Naive B cell (primary cell): Measurements from ENCODE around the gene CAMK2G. TPM values are rescaled to one million over a fixed set of nuclear protein-coding genes. Genes with fewer than 3 reads are reported as not detected.

Experiments used
- ATAC-seq, 2 donors: fragments of 150-1000 bp; cut with Tn5 transposase; 2 replicates each; pipeline ENCODE4 v1.10.0; 2021; ENCODE audit warnings: low read depth in 2 of 2, mild to moderate bottlenecking in 2 of 2, moderate library complexity in 2 of 2
- DNase-seq: peaks from one replicate; pipeline ENCODE4 v3.0.0; 2022
- H3K27ac Mint-ChIP-seq, 6 donors: one replicate each; pipeline ENCODE4 v1.8.0; 2020 to 2022; ENCODE audit warnings: mild to moderate bottlenecking in 6 of 6, mixed read lengths in 6 of 6, moderate library complexity in 5 of 6, inconsistent platforms in 2 of 6
- H3K27me3 Mint-ChIP-seq, 3 donors: one replicate each; pipeline ENCODE4 v1.8.0; 2021 to 2022; ENCODE audit warnings: mixed read lengths in 3 of 3, mild to moderate bottlenecking in 1 of 3
- H3K36me3 Mint-ChIP-seq, 2 donors: one replicate each; pipeline ENCODE4 v1.8.0; 2020 to 2022; ENCODE audit warnings: mixed read lengths in 2 of 2, inconsistent platforms in 1 of 2, mild to moderate bottlenecking in 1 of 2
- H3K4me1 Mint-ChIP-seq, 3 donors: one replicate each; pipeline ENCODE4 v1.8.0; 2020 to 2022; ENCODE audit warnings: mixed read lengths in 3 of 3, inconsistent platforms in 1 of 3, mild to moderate bottlenecking in 1 of 3, moderate library complexity in 1 of 3
- H3K4me3 Mint-ChIP-seq, 8 donors: one replicate each; pipeline ENCODE4 v1.8.0; 2020 to 2022; ENCODE audit warnings: mild to moderate bottlenecking in 8 of 8, mixed read lengths in 8 of 8, moderate library complexity in 8 of 8, inconsistent platforms in 2 of 8
- H3K9me3 Mint-ChIP-seq, 7 donors: one replicate each; pipeline ENCODE4 v1.8.0; 2020 to 2022; ENCODE audit warnings: mixed read lengths in 7 of 7, mild to moderate bottlenecking in 5 of 7, inconsistent platforms in 2 of 7, moderate library complexity in 1 of 7
- polyA plus RNA-seq, 6 donors: library from polyadenylated mRNA; unstranded; fragments of 300-500 nt; fragmentation: Illumina TruSeq; gene quantifications; one replicate each; pipeline ENCODE4 v1.2.3, GENCODE V29; 2021; ENCODE audit warnings: low read depth in 6 of 6

Gene CAMK2G
- polyA plus RNA-seq, 6 donors from 2014 or later: 1.7 to 5.1 (median 3.6) TPM

DNA sequence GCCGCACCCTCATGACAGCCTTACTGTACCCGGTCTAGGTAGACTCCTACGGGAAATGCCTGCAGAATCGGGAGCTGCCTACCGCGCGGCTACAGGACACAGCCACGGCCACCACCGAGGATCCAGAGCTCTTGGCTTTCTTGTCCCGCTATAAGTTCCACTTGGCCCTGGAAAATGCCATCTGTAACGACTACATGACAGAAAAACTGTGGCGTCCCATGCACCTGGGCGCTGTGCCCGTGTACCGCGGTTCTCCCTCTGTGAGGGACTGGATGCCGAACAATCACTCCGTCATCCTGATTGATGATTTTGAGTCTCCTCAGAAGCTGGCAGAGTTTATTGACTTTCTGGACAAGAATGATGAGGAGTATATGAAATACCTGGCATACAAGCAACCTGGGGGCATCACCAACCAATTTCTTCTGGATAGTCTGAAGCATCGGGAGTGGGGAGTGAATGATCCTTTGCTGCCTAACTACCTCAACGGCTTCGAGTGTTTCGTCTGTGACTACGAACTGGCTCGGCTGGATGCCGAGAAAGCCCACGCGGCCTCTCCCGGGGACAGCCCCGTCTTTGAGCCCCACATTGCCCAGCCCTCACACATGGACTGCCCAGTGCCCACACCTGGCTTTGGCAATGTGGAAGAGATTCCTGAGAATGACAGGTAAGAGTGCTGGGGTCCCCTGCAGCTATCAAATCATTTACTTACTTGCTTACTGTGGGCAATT lies 101.0 kb downstream of the CAMK2G start:
- Mint-ChIP-seq H3K27me3 (no peaks in the 10 kb centered on the region), H3K27ac (peak overlapping the region; percentile 14 to 96 (median 92)), H3K9me3 (no peaks in the 10 kb centered on the region), H3K4me3 (peak overlapping the region; percentile 90 to 99 (median 94)), H3K4me1 (peaks cover 38 to 62% (median 52%) of the 10 kb centered on the region in 3 donors), H3K36me3 (peaks cover 0 to 5% of the 10 kb centered on the region in 2 donors)
- DNase-seq (no peak), ATAC-seq (no peak)

DNA sequence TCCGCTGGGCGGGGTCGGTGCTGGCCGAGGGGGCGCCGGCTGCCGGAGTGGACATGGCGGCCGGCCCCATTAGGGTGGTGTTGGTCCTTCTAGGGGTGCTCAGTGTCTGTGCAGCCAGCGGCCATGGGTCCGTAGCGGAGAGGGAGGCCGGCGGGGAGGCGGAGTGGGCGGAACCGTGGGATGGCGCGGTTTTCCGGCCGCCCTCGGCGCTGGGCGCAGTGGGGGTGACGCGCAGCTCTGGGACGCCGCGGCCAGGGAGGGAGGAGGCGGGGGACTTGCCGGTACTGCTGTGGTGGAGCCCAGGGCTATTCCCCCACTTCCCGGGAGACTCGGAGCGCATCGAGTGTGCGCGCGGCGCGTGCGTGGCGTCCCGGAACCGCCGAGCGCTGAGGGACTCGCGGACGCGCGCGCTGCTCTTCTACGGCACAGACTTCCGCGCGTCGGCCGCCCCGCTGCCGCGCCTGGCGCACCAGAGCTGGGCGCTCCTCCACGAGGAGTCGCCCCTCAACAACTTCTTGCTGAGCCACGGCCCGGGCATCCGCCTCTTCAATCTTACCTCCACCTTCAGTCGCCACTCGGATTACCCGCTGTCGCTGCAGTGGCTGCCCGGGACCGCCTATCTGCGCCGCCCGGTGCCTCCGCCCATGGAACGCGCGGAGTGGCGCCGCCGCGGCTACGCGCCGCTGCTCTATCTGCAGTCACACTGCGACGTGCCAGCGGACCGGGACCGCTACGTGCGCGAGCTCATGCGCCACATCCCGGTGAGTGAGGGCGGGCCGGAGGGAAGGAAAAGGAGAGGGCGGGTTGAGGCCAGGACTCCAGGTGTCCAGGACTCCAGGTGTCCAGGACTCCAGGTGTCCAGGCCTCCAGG lies 101.8 kb downstream of the CAMK2G start:
- peak overlapping the region; percentile 89 to 96 (median 94) for H3K27ac Mint-ChIP-seq
- H3K4me1 Mint-ChIP-seq: peaks cover 38 to 64% (median 55%) of the 10 kb centered on the region in 3 donors

GRCh38 chr10:73771722-73772280 lies 102.6 kb downstream of the CAMK2G start:
- peak; percentile 39 to 44 for ATAC-seq
- Mint-ChIP-seq H3K27ac (peak overlapping the region; percentile 81 to 96 (median 94)), H3K4me1 (peaks cover 38 to 61% (median 55%) of the 10 kb centered on the region in 3 donors), H3K9me3 (no peaks in the 10 kb centered on the region), H3K4me3 (peak overlapping the region; percentile 90 to 99 (median 94)), H3K27me3 (no peaks in the 10 kb centered on the region), H3K36me3 (peaks cover 2 to 5% of the 10 kb centered on the region in 2 donors)
- DNase-seq: no peak

More for the DNA sequence above, 101.8 kb downstream of the CAMK2G start:
- Mint-ChIP-seq H3K36me3 (peaks cover 0 to 5% of the 10 kb centered on the region in 2 donors), H3K27me3 (no peaks in the 10 kb centered on the region), H3K4me3 (peak overlapping the region; percentile 90 to 99 (median 94)), H3K9me3 (no peaks in the 10 kb centered on the region)
- DNase-seq: peak; percentile 79
- ATAC-seq: peak; percentile 75 to 76

DNA sequence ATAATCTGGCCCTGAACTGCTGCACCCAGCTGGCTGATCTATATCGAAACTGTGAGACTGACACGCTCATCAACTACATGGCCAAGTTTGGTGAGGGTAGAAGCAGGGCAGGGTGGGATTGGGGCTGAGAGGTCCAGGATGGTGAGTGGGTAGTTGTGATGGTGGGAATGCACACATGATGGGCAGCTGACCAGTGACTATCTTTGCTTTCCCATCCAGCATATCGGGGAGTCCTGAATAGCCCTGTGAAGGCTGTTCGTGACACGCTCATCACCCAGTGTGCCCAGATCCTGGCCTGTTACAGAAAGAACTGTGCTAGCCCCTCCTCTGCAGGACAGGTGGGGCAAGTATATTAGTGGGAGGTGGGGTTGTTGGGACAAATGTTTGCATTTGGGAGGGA lies 105.0 kb downstream of the CAMK2G start:
- DNase-seq (no peak), ATAC-seq (no peak)
- Mint-ChIP-seq H3K27ac (peak overlapping the region in 4 of 6 donors; percentile 37 to 90 (median 67)), H3K9me3 (no peaks in the 10 kb centered on the region), H3K36me3 (peaks cover 18 to 26% of the 10 kb centered on the region in 2 donors), H3K27me3 (no peaks in the 10 kb centered on the region), H3K4me3 (peak overlapping the region in 5 of 8 donors; percentile 30 to 82 (median 71)), H3K4me1 (peaks cover 26 to 45% (median 39%) of the 10 kb centered on the region in 3 donors)

DNA sequence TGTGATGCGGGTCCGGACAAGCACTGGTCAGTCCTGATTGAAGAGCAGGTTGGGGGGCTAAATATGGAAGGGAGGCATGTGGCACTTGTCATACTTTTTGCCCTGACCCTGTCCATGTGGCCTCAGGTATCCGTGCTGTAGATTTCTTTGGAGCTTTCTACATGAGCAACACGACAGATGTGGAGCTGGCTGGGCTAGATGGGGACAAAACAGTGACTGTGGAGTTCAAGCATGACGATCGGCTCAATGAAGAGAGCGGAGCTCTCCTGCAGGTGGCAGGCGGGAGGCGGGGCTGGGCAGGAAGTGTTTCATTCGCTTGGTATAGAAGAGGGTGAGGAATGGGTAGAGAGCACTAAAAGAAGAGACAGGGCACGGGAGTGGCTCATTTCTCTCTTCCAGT lies 105.5 kb downstream of the CAMK2G start:
- H3K4me1 Mint-ChIP-seq: peaks cover 22 to 39% (median 33%) of the 10 kb centered on the region in 3 donors
- ATAC-seq (peak; percentile 27 to 37), DNase-seq (peak; percentile 35)
- H3K27ac Mint-ChIP-seq: peak overlapping the region in 4 of 6 donors; percentile 13 to 90 (median 56)
- peaks cover 19 to 30% of the 10 kb centered on the region in 2 donors for H3K36me3 Mint-ChIP-seq
- no peaks in the 10 kb centered on the region for H3K27me3 Mint-ChIP-seq
- peak overlapping the region in 7 of 8 donors; percentile 30 to 82 (median 64) for H3K4me3 Mint-ChIP-seq
- no peaks in the 10 kb centered on the region for H3K9me3 Mint-ChIP-seq

- Mint-ChIP-seq H3K4me1 (peaks cover 20 to 32% (median 30%) of the 10 kb centered on the region in 3 donors), H3K27me3 (no peaks in the 10 kb centered on the region), H3K27ac (no peak overlapping the region), H3K9me3 (no peaks in the 10 kb centered on the region), H3K4me3 (no peak overlapping the region), H3K36me3 (peaks cover 35 to 58% of the 10 kb centered on the region in 2 donors)
- DNase-seq: no peak
- no peak for ATAC-seq
Observed at GRCh38 chr10:73765066-73765465, 109.3 kb downstream of the CAMK2G start.

GRCh38 chr10:73763343-73763742 lies 111.0 kb downstream of the CAMK2G start:
- Mint-ChIP-seq H3K4me1 (peaks cover 18 to 26% (median 21%) of the 10 kb centered on the region in 3 donors), H3K27ac (peak overlapping the region in 3 of 6 donors; percentile 27 to 44 (median 37)), H3K4me3 (no peak overlapping the region), H3K27me3 (no peaks in the 10 kb centered on the region), H3K9me3 (no peaks in the 10 kb centered on the region), H3K36me3 (peaks cover 35 to 65% of the 10 kb centered on the region in 2 donors)
- peak; percentile 72 to 76 for ATAC-seq
- DNase-seq: no peak

GRCh38 chr10:73762915-73763314 lies 111.4 kb downstream of the CAMK2G start:
- ATAC-seq (no peak), DNase-seq (no peak)
- H3K27ac Mint-ChIP-seq: peak overlapping the region in 5 of 6 donors; percentile 1 to 44 (median 23)
- peaks cover 17 to 23% (median 18%) of the 10 kb centered on the region in 3 donors for H3K4me1 Mint-ChIP-seq
- H3K9me3 Mint-ChIP-seq: no peaks in the 10 kb centered on the region
- H3K27me3 Mint-ChIP-seq: no peaks in the 10 kb centered on the region
- no peak overlapping the region for H3K4me3 Mint-ChIP-seq
- peaks cover 35 to 66% of the 10 kb centered on the region in 2 donors for H3K36me3 Mint-ChIP-seq

Other genes starting within 250 kb of the CAMK2G start
- gene MYOZ1, start 233.1 kb downstream of the CAMK2G start, polyA plus RNA-seq: not detected
- not detected for gene SYNPO2L, start 218.5 kb downstream of the CAMK2G start, polyA plus RNA-seq
- under 1 TPM in 1 of 6 donors, not detected in 5; 0.35 TPM for gene AGAP5, start 176.4 kb downstream of the CAMK2G start, polyA plus RNA-seq
- gene SEC24C, start 130.2 kb downstream of the CAMK2G start, polyA plus RNA-seq: 10 to 100 TPM; 20.3 to 39.4 (median 28.2) TPM
- gene CHCHD1, start 92.5 kb downstream of the CAMK2G start, polyA plus RNA-seq: 10 to 100 TPM; 17.6 to 54.5 (median 39.6) TPM
- 10 to 100 TPM in 5 of 6 donors, 1 to 10 TPM in 1; 4.3 to 21.7 (median 15.8) TPM for gene ZSWIM8, start 88.9 kb downstream of the CAMK2G start, polyA plus RNA-seq
- gene NDST2, start 63.0 kb downstream of the CAMK2G start, polyA plus RNA-seq: 10 to 100 TPM in 5 of 6 donors, 1 to 10 TPM in 1; 6.2 to 29.8 (median 16.4) TPM
- under 1 TPM in 1 of 6 donors, not detected in 5; 0.12 TPM for gene PLAU, start 36.6 kb upstream of the CAMK2G start, polyA plus RNA-seq
- gene VCL, start 123.6 kb upstream of the CAMK2G start, polyA plus RNA-seq: 10 to 100 TPM; 17.1 to 27.6 (median 25.2) TPM